Measurements from ENCODE around the gene ELFN2. TPM values are rescaled to one million over a fixed set of nuclear protein-coding genes. Genes with fewer than 3 reads are reported as not detected.

The ELFN2 gene
- total and polyA plus RNA-seq, 2 donors (not counting 3 experiments of a cell fraction or from before 2014, with no cell fraction given): 0.41 to 1.3 TPM

DNA sequence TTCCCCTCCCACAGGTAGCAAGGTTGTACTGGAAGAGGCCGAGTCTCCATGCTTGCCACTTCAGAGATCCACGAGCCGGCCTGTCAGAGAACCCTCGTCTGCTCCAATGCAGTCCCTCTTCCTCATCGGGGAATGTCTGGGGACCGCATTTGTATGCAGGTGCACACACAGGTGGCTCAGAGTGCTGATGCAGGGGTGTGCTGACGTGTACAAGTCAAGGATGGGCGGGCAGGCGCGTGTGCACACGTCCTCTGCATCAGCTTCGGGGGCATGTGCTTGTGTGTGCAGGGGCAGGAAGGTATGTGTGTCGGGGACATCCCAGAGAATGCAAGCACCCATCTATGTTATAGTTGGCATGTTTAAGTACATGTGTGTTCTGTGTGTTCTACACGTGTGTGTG is 49.4 kb downstream of the ELFN2 start:
- dilution Hi-C loops (cut with MboI; ENCODE audit: extremely low pct_ligation_motif_present, low sequenced_read_pairs): no loop called here
- Histone ChIP-seq H4K20me1 (replicated peaks; ENCODE audit: control insufficient read depth, extremely low read depth, insufficient read depth, low read length) (no peaks in the 10 kb centered on the region), H3K9me1 (replicated peaks; ENCODE audit: control insufficient read depth, extremely low read depth, insufficient read depth, low read length) (no peaks in the 10 kb centered on the region), H3K4me2 (ENCODE audit: insufficient read depth, low read length) (no peak overlapping the region), H2AFZ (ENCODE audit: low read depth, low read length) (no peak overlapping the region), H3K4me1 (ENCODE audit: control insufficient read depth, extremely low read depth, insufficient read depth, low read length) (no peaks in the 10 kb centered on the region), H3K79me2 (ENCODE audit: control insufficient read depth, insufficient read depth, low read length) (no peaks in the 10 kb centered on the region), H3K27me3 (ENCODE audit: control insufficient read depth in 2 of 2, insufficient read depth in 2 of 2, low read length in 2 of 2) (peaks cover 3 to 4% of the 10 kb centered on the region in 2 experiments), H3K9me3 (replicated peaks; ENCODE audit: control insufficient read depth, insufficient read depth, low read length) (no peaks in the 10 kb centered on the region), H3K36me3 (ENCODE audit: control insufficient read depth in 2 of 2, extremely low read depth in 1 of 2, insufficient read depth in 2 of 2, low read length in 2 of 2) (no peaks in the 10 kb centered on the region), H3K27ac (ENCODE audit: insufficient read depth, low read depth, low read length) (no peak overlapping the region), H3K4me3 (replicated peaks in 1 of 3; ENCODE audit: insufficient read depth in 1 of 3, low read depth in 1 of 3, low read length in 3 of 3) (no peak overlapping the region), H3K9ac (replicated peaks; ENCODE audit: extremely low read depth, insufficient read depth, low read length) (no peak overlapping the region)
- intact Hi-C loops (cut with micrococcal nuclease): no loop called here
- TF ChIP-seq POLR2AphosphoS5 (IDR thresholded peaks at IDR 0.05; ENCODE audit: insufficient read depth, low read depth, low read length): no peak
- TF ChIP-seq POLR2A (IDR thresholded peaks at IDR 0.05; ENCODE audit: low read depth, low read length): no peak
- TF ChIP-seq EZH2 (IDR thresholded peaks at IDR 0.05; ENCODE audit: borderline replicate concordance, low read depth, low read length, severe bottlenecking): no peak
- no peak for TF ChIP-seq JUN (IDR thresholded peaks at IDR 0.05; ENCODE audit: borderline replicate concordance, insufficient read depth, insufficient read length, low read depth)
- TF ChIP-seq, protein P1, sequence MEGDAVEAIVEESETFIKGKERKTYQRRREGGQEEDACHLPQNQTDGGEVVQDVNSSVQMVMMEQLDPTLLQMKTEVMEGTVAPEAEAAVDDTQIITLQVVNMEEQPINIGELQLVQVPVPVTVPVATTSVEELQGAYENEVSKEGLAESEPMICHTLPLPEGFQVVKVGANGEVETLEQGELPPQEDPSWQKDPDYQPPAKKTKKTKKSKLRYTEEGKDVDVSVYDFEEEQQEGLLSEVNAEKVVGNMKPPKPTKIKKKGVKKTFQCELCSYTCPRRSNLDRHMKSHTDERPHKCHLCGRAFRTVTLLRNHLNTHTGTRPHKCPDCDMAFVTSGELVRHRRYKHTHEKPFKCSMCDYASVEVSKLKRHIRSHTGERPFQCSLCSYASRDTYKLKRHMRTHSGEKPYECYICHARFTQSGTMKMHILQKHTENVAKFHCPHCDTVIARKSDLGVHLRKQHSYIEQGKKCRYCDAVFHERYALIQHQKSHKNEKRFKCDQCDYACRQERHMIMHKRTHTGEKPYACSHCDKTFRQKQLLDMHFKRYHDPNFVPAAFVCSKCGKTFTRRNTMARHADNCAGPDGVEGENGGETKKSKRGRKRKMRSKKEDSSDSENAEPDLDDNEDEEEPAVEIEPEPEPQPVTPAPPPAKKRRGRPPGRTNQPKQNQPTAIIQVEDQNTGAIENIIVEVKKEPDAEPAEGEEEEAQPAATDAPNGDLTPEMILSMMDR (IDR thresholded peaks at IDR 0.05; ENCODE audit: extremely low read depth in 1 of 2, insufficient read depth in 1 of 2, low read depth in 1 of 2, low read length in 2 of 2): no peak
- TF ChIP-seq MYC (IDR thresholded peaks at IDR 0.05; ENCODE audit: low read depth, low read length): no peak
- no peak for TF ChIP-seq GATA2 (IDR thresholded peaks at IDR 0.05; ENCODE audit: insufficient read depth, insufficient read length, low read depth, low read length)
- no peak for TF ChIP-seq FOS (IDR thresholded peaks at IDR 0.05; ENCODE audit: borderline replicate concordance, insufficient read depth, low read length)
- TF ChIP-seq, protein P2, sequence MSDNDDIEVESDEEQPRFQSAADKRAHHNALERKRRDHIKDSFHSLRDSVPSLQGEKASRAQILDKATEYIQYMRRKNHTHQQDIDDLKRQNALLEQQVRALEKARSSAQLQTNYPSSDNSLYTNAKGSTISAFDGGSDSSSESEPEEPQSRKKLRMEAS (IDR thresholded peaks at IDR 0.05; ENCODE audit: insufficient read depth, insufficient read length): no peak
- ChIA-PET CTCF (interaction anchor here (1.3 kb wide), 1 partner anchor 18 kb away, joined by 3 read pairs; no protein-coding TSS in a partner anchor), POLR2A (no interaction called here)
- DNase-seq (ENCODE audit: low read depth, low spot score) (no peak), FAIRE-seq (no peak)
- no TSS peak for BruUV-seq (replicated peaks)

Data from endothelial cell of umbilical vein (primary cell).